SJSA1 (cell line): ENCODE results near the gene HES6. TPM values are rescaled to one million over a fixed set of nuclear protein-coding genes. Genes with fewer than 3 reads are reported as not detected.

ENCODE experiments used
- DNase-seq, 2 experiments: peaks; one replicate each; pipeline ENCODE4 v3.0.0-alpha.2; 2015 to 2020; ENCODE audit warnings: low spot score in 2 of 2, low read depth in 1 of 2
- H3K27ac ChIP-seq: fragments of 250-450 bp; sonication (Bioruptor Pico); 2 replicates; pipeline ENCODE4 v1.5.1; 2020; ENCODE audit warnings: mild to moderate bottlenecking, moderate library complexity
- H3K27me3 ChIP-seq: fragments of 250-450 bp; sonication (Bioruptor Pico); replicated peaks from 2 replicates; pipeline ENCODE4 v1.5.1; 2020; ENCODE audit warnings: mild to moderate bottlenecking, moderate library complexity
- H3K36me3 ChIP-seq: fragments of 250-450 bp; sonication (Bioruptor Pico); 2 replicates; pipeline ENCODE4 v1.5.1; 2020; ENCODE audit warnings: mild to moderate bottlenecking
- H3K4me1 ChIP-seq: fragments of 250-450 bp; sonication (Bioruptor Pico); replicated peaks from 2 replicates; pipeline ENCODE4 v1.6.1; 2021; ENCODE audit warnings: mild to moderate bottlenecking
- H3K4me3 ChIP-seq: fragments of 250-450 bp; sonication (Bioruptor Pico); 2 replicates; pipeline ENCODE4 v1.5.1; 2020; ENCODE audit warnings: mild to moderate bottlenecking
- H3K9me3 ChIP-seq: fragments of 250-450 bp; sonication (Bioruptor Pico); replicated peaks from 2 replicates; pipeline ENCODE4 v1.5.1; 2020; ENCODE audit warnings: mild to moderate bottlenecking
- total RNA-seq: library from RNA; depleted of rRNA; stranded (reverse); fragments of >200 nt; shearing (Covaris generic); gene quantifications from 2 replicates; pipeline ENCODE4 v1.2.3, GENCODE V29; 2014

The HES6 gene
- total RNA-seq, 1 experiment from 2014 or later = 13.8 TPM

DNA sequence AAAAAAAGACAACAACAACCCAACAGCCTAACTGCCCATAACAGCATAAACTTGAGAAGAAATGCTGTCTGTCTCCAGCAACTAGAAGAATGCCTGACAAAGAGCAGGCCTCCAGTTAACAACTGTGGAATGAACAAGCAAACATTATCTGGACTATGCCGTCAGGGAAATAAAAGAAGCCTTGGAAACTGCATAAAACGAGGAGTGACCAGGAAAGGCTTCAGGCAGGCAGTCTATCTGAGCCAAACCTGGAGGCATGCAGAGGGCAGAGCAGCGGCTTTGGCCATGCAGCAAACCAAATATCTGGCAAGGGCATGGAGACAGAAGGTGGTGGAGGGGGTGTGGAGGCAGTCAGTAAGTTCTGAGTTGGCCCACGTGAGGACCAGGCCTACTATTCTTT is 11.1 kb downstream of the HES6 start:
- H3K4me1 ChIP-seq = no peaks in the 10 kb centered on the region
- 0 out of 2 replicates have a peak, but pooled peaks cover 2% of the 10 kb centered on the region for H3K36me3 ChIP-seq
- H3K27ac ChIP-seq = no peak overlapping the region
- no peaks in the 10 kb centered on the region; the same call in 1 of the 2 replicates for H3K9me3 ChIP-seq
- DNase-seq = no peak
- no peak overlapping the region for H3K4me3 ChIP-seq
- H3K27me3 ChIP-seq = peaks cover 4% of the 10 kb centered on the region

DNA sequence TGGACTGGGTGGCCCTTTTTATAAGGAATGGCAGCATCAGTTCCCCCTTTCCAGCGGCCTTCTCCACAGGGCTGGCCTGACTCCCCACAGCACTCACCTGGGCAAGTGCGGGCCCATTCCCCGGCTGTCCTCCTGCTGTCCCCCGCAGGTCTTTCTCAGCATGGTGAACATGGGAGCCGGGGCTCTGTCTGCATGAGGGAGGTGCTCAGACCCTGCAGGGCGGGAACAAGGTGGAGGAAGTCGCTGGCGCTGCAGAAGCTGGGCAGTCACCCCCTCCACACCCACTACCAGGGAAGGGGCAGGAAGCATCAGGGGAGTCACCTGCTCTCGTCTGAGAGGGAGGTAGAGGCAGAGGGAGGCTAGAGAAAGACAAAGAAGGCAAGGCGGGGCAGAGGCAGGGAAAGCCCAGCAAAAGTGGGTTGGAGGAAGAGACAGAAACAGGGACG is 12.2 kb downstream of the HES6 start:
- Histone ChIP-seq H3K36me3 (0 out of 2 replicates have a peak, but pooled peaks cover 2% of the 10 kb centered on the region), H3K9me3 (no peaks in the 10 kb centered on the region; the same call in 1 of the 2 replicates), H3K27me3 (peaks cover 4% of the 10 kb centered on the region), H3K4me1 (no peaks in the 10 kb centered on the region), H3K27ac (no peak overlapping the region), H3K4me3 (no peak overlapping the region)
- DNase-seq = no peak

DNA sequence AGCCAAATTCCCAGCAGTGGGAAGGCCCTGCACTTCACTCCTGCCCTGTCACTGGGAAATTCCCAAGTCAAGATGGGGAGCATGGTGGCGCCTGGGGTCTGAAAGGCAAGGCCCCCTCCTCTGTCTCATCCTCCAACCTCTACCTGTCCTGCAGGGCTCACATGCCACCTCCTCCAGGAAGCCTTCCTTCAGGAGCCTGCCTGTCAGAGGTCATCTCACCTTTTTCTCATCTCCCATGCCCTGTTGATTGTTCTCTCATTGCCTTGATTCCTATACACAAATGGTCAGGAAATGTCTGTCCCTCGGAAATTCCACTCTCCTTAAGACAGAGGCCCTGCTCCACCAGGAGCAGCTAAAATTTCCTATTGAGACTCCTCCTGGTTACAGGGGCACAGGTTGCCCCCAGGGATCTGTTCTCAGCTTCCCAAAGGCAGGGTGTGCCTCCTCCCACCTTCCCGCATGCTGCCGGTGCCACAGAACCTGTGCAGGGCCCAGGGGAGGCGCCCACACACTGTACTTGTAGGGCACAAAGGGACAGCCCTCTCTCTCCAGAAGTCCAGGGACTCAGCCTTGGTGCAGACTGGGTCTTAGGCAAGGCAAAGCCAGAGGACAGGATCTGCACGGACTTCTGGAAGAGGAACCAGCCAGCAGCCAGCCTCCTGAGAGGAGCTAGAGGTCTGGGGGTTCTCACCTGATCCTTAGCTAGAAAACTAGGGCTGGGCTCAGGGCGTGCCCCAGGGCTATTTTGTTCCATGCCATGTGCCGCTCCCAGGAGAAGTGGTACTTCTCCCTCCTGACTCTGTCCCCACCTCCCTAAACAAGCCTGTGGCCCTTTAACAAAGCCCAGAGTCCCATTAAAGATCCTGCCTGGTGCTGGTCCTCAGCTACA is 12.9 kb downstream of the HES6 start:
- no peak overlapping the region for H3K4me3 ChIP-seq
- no peak overlapping the region for H3K27ac ChIP-seq
- H3K4me1 ChIP-seq = no peaks in the 10 kb centered on the region
- H3K9me3 ChIP-seq = no peaks in the 10 kb centered on the region; the same call in 1 of the 2 replicates
- H3K27me3 ChIP-seq = peaks cover 4% of the 10 kb centered on the region
- 0 out of 2 replicates have a peak, but pooled peaks cover 2% of the 10 kb centered on the region for H3K36me3 ChIP-seq
- DNase-seq = no peak

DNA sequence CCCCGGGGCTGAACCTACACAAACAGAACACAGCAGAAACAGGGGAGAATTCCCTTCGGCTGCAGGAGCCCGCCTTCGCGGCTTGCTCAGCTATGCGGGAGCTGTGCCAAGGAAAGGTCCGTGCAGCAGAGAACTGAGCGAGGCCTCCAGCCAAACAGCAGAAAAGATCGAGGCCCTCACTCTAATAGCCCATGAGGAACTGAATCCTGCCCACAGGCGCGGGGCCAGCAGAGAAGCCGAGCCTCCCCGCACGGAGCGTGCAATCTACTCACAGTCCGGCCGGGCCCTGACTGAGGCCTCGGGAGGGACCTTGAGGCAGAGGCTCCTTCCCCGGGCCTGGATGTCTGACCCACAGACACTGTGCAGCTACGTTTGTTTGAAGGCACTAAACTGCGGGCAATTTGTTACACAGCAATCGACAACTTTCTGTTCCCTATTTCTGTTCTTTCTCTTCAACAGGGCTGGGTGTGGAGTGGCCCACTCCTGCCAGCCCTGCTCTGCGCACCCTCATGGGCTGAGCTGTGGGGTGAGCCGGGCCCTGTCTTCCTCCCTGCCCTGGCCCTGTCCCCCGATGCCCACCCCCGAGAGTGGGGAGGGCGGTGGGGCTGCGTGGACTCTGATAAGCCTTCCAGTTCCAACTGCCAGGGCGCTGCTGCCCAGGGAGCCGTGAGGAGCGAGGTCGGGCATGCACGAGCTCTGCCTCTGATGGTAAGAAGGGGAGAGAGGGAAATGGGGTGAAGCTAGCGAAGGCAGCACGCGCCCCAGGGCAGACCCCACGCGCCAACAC is 13.7 kb downstream of the HES6 start:
- Histone ChIP-seq H3K4me3 (no peak overlapping the region), H3K27ac (no peak overlapping the region), H3K4me1 (peaks cover 4% of the 10 kb centered on the region; the same call in 1 of the 2 replicates), H3K27me3 (peaks cover 4% of the 10 kb centered on the region; the same call in 1 of the 2 replicates), H3K36me3 (no peaks in the 10 kb centered on the region), H3K9me3 (no peaks in the 10 kb centered on the region)
- DNase-seq = no peak

DNA sequence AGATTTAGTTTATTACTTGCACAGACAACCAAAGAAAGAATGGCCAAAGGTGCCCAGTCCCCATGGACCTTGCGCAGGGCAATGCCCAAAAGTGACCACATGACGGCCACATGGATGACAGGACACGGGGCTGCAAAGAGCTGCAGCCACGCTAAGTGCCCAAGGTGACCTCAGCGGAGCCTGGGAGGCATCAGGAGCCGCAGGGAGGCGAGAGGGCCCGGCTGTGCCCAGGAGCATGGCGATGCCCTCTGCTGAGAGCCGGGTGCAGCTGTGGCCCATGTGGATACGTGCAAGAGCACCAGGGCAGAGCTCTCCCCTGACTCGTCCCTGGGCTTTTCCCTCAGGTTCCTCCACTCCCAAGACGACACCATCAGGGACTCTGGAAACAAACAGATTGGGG is 14.7 kb downstream of the HES6 start:
- no peak overlapping the region for H3K4me3 ChIP-seq
- no peaks in the 10 kb centered on the region for H3K9me3 ChIP-seq

DNA sequence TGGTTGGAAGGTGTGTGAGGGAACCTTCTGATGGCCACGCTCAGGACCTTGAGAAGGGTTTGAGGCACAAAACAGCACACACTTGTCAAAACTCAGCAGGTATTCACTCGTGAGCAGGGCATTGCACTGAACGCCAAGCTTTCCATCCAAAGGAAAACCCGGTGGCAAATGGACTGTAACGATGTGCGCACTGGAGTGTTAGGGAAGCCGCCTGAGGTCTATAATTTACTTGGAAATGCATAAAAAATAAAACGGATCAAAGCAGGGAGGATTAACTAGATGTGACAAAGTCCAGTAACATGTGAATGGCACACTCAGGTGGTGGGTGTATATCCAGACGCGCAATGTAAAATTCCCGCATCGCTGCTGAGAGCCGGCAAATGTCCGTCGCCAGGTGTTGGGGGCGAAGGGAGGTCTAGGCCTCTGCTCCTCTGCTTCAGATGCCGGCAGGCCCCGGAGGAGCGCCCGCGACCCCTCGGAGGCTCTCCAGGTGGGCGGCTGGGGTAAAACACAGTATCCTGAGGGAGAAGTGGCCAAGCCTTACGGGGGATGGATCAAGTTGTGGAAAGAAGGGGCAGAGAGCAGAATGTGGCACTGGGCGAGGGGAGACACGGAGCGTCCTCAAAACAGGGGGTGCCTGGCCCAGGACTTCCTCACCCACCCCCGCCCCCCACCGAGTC is 15.3 kb downstream of the HES6 start:
- H3K9me3 ChIP-seq = no peaks in the 10 kb centered on the region
- DNase-seq = no peak
- no peaks in the 10 kb centered on the region for H3K36me3 ChIP-seq
- H3K4me3 ChIP-seq = no peak overlapping the region
- no peaks in the 10 kb centered on the region; the same call in 1 of the 2 replicates for H3K27me3 ChIP-seq
- H3K27ac ChIP-seq = no peak overlapping the region
- peaks cover 10% of the 10 kb centered on the region; the same call in 1 of the 2 replicates for H3K4me1 ChIP-seq

More for the DNA sequence above, 14.7 kb downstream of the HES6 start:
- H3K4me1 ChIP-seq = peaks cover 10% of the 10 kb centered on the region; the same call in 1 of the 2 replicates
- H3K36me3 ChIP-seq = no peaks in the 10 kb centered on the region
- H3K27me3 ChIP-seq = no peaks in the 10 kb centered on the region; the same call in 1 of the 2 replicates
- H3K27ac ChIP-seq = no peak overlapping the region
- DNase-seq = no peak

DNA sequence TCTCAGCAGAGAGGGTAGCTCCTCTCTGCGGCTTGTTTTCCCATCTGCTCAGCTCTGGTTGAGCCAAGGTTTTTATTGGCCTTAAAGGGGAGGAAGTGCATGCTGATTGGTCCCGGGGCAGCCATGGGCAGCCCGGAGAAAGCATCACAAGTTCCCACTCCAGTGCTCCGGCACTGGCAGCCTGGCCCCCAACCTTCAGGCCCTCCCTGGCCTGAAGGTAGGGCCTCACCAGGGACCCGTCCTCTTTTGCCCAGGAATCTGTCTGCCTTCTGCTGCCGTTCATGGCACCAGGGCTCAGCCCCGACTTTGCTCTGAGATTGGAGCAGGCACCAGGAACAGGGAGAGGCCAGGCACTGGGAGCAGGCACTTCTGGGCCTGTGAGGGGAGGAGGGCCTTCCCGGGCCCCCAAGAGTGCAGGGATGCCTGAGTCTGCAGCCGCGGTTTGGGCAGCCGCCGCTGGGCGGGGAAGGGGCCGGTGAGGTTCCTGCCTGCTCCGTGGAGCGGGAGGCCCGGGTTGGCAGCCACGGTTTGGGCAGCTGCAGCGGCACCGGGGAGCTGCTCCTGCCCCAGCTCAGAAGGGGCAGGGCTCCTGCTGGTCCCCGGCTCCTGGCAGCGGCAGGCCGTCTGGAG is 18.8 kb downstream of the HES6 start:
- H3K4me3 ChIP-seq = peak overlapping the region; percentile 15
- no peak for DNase-seq
- no peak overlapping the region for H3K27ac ChIP-seq

DNA sequence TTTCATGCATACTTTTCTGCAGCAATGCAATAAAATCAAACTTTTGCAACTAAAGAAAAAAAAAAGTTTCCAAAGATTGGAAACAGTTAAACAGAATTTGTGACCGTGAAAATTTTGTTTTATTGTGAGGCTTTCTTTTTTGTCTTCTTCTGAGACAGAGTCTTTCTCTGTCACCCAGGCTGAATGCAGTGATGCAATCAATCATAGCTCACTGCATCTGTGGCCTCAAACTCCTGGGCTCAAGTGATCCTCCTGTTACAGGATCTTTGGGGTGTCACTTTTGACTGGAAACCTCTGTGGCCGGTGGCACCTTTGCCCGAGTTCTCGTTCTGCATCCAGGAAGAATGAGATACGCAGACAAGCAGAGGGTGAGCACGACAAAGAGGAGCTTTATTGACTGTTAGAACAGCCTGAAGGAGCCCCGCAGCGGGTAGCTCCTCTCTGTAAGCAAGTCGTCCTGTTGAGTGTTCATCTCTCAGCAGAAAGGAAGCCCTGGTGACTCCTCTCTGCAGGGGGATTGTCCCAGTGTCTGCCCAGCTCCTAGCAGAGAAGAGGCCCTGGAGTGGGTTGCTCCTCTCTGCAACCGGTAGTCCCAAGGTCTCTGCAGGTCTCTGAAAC is 19.5 kb downstream of the HES6 start:
- Histone ChIP-seq H3K9me3 (no peaks in the 10 kb centered on the region), H3K27ac (no peak overlapping the region), H3K4me1 (peaks cover 10% of the 10 kb centered on the region; the same call in 1 of the 2 replicates), H3K36me3 (no peaks in the 10 kb centered on the region), H3K4me3 (no peak overlapping the region), H3K27me3 (no peaks in the 10 kb centered on the region)
- DNase-seq = no peak

More for the DNA sequence above, 18.8 kb downstream of the HES6 start:
- Histone ChIP-seq H3K4me1 (peaks cover 10% of the 10 kb centered on the region; the same call in 1 of the 2 replicates), H3K9me3 (no peaks in the 10 kb centered on the region), H3K27me3 (no peaks in the 10 kb centered on the region), H3K36me3 (no peaks in the 10 kb centered on the region)

DNA sequence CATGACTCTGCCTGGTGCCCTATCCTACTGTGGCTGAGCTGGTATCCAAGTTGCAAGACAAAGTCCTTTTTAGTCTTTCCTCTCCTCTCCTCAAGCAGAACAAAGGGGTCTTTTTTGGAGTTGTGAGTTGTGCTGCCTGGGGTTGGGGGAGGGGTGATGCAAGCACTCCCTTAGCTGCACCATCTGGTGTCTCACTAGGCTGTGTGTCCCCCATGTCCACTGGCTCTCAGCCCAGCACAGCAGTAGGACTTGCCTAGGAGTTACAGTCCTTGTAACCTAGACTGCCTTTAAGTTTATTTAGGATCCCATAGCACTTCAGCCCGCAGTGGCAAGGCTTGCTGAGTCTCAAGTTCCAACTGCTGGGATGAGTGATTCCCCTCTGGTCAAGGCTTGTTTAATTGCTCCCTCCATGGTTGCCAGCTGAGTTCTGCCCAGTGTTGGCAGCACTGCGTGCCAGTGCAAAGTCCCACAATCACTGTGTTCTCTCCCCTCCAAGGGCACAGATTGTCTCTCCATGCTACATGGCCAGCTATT is 23.1 kb downstream of the HES6 start:
- Histone ChIP-seq H3K9me3 (no peaks in the 10 kb centered on the region), H3K27me3 (peaks cover 9% of the 10 kb centered on the region; the same call in 1 of the 2 replicates), H3K36me3 (no peaks in the 10 kb centered on the region), H3K4me1 (peaks cover 10% of the 10 kb centered on the region; the same call in 1 of the 2 replicates), H3K4me3 (no peak overlapping the region), H3K27ac (no peak overlapping the region)
- DNase-seq = no peak

DNA sequence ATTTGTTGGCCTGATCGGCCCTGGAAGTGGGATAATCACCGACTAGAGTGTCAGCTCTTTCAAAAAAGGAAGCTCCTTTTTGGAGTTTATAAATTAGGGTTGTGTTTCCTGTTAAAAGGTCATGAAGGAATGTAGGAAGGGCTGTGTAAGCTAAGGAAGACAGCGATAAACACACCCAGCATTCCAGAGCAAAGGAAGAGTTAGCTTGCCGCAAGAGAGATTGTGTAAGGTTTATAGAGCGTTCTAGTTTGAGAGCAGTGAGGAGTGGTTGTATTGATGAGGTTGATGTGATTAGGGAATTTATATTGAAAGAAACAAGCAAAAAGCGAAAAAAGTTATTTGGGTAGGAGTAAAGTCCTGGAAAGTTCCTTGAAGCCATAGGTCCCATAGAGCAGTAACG is 32.8 kb downstream of the HES6 start:
- Histone ChIP-seq H3K4me3 (no peak overlapping the region), H3K27me3 (peaks cover 23% of the 10 kb centered on the region), H3K9me3 (peaks cover 6% of the 10 kb centered on the region; the same call in 1 of the 2 replicates), H3K27ac (no peak overlapping the region), H3K36me3 (peaks cover 11% of the 10 kb centered on the region), H3K4me1 (peaks cover 9% of the 10 kb centered on the region)
- DNase-seq = no peak

DNA sequence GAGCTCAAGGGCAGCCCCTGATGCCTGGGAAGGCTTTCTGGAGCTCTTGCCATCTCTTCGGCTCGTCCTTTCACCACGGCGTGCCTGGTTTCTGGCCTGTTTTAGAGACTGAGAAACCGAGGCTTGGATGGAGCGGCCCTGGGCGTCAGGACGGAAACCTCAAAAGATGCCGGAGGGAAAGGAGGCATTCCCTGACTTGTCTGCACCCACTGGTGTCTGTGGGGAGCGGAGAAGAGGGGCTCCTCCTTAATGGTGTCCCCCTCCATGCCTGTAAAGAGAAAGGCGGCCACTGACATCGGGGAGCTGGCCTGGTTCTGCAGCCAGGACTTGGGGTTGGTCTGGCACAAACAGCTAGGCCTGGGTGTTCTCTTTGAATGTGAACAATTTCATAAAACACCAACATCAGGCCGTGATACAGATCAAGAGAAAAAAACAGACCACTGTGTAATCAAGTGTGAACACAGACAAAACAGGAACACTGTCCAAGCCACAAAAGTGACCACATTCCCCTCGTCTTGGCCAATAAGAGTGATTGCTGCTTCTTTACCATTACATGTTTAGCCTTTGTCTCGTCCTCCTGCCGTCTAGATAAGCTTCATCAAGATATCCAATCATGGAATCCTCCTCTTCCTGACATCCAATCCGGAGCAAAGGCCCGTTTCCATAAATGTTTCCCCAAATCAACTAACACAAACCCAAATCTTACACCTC is 35.7 kb downstream of the HES6 start:
- no peak for DNase-seq
- H3K9me3 ChIP-seq = peaks cover 6% of the 10 kb centered on the region; the same call in 1 of the 2 replicates
- peaks cover 17% of the 10 kb centered on the region for H3K4me1 ChIP-seq
- H3K4me3 ChIP-seq = peak overlapping the region; percentile 100
- peak overlapping the region; percentile 67 for H3K27ac ChIP-seq
- peaks cover 23% of the 10 kb centered on the region for H3K36me3 ChIP-seq
- peaks cover 5% of the 10 kb centered on the region; the same call in 1 of the 2 replicates for H3K27me3 ChIP-seq
